Body of pancreas (tissue), 4 donors: Measurements from ENCODE around the gene PSMD10. TPM values are rescaled to one million over a fixed set of nuclear protein-coding genes. Genes with fewer than 3 reads are reported as not detected.

Source experiments
- ATAC-seq: fragments of 150-250 bp; one replicate; pipeline ENCODE4 v1.9.1; 2016
- DNase-seq, 4 donors: peaks; one replicate each; pipeline ENCODE4 v3.0.0-alpha.2; 2019
- H3K27ac ChIP-seq, 4 donors: fragments of 200-600 bp; sonication (generic); 1 replicate in 3 of 4; 2 replicates in 1 of 4; pipeline versions ENCODE4 v1.5.1 to v1.6.1; 2016 to 2019; ENCODE audit warnings: mild to moderate bottlenecking in 1 of 4, mixed read lengths in 1 of 4, moderate library complexity in 1 of 4
- H3K27me3 ChIP-seq, 2 donors: fragments of 200-600 bp; sonication (generic); one replicate each; pipeline ENCODE4 v1.6.0; 2016; ENCODE audit warnings: mild to moderate bottlenecking in 1 of 2
- H3K36me3 ChIP-seq, 2 donors: fragments of 200-600 bp; sonication (generic); replicated peaks in 1 of 2; 2 replicates each; pipeline ENCODE4 v1.5.1; 2016; ENCODE audit warnings: low read depth in 2 of 2; ENCODE audit not compliant: insufficient read depth in 1 of 2
- H3K4me1 ChIP-seq: fragments of 200-600 bp; sonication (generic); one replicate; pipeline ENCODE4 v1.6.0; 2016
- H3K4me3 ChIP-seq, 2 donors: fragments of 200-600 bp; sonication (generic); 1 replicate in 1 of 2; 2 replicates in 1 of 2; pipeline ENCODE4 v1.5.1; 2016 to 2019
- H3K9me3 ChIP-seq, 3 donors: fragments of 200-600 bp; sonication (generic); 1 replicate in 2 of 3; 2 replicates in 1 of 3; pipeline ENCODE4 v1.5.1; 2016
- POLR2A ChIP-seq, 3 donors: fragments of 450-650 bp; IDR thresholded peaks; one replicate each; pipeline ENCODE4 v1.6.1; 2016; ENCODE audit warnings: antibody characterized with exemption in 3 of 3, mild to moderate bottlenecking in 2 of 3
- WGBS, 2 donors: methylation state at CpG; one replicate each; pipeline ENCODE4 v1.1.5; 2017; 5-methylcytosine and 5-hydroxymethylcytosine counted together
- intact Hi-C: fragments of 100-400 bp; cut with DNase I; formaldehyde crosslinking; loops from one replicate; pipeline ENCODE4 v1.15.1; 2023
- total RNA-seq, 2 donors: library from RNA; depleted of rRNA; stranded (reverse); fragments of >200 nt; gene quantifications; one replicate each; pipeline ENCODE4 v1.1.0, GENCODE V29; 2016
- TF ChIP-seq, protein P1 (sequence below), 7 experiments: fragments of 450-650 bp in 4 of 7; fragments of 200-600 bp in 3 of 7; sonication (generic) in 3 of 7; IDR thresholded peaks; one replicate each; pipeline ENCODE4 v1.5.1; 2016 to 2019; ENCODE audit warnings: antibody characterized with exemption in 7 of 7

PSMD10 gene
- total RNA-seq, 2 donors from 2014 or later = 14.8 to 26.5 TPM

DNA sequence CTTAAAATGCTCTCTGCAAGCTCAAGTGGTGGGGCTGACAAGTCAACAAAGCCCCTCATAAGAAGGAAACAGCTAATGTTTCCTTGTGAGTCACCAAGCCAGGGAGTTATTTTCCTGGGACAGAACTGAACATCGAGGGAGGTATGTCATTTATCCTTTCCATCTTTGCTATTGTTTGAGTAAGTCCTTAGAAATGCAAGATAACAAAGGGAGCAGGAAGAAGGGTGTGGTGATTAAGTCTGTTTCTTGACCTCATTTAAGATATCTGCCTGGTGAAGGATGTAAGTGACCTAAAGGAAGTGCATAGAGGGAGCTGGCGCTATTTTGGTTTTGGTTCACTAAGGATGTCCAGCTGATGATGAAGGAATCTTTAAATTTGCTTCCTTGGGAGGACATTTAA, 40.1 kb upstream of the PSMD10 start:
- no peak for DNase-seq
- no peaks in the 10 kb centered on the region for H3K4me1 ChIP-seq

DNA sequence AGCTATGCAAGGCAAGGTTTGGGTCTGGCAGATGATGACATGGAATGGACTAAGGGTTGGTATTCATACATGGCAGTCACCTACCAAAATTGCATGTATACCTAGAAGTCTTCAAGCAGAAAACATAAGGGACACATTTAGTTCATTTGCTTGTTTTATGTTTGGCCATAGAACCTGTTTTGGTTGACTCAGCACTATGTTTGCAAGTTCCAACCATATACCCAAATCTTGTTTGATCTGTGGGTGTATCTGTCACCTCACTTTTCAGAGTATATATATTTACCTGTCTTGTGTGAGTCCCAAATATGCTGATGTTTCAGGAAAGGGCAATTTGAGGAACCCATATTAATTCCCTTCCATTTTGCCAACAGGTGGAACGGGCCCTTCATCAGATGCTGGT, 39.5 kb upstream of the PSMD10 start:
- Histone ChIP-seq H3K27ac (no peak overlapping the region), H3K36me3 (peaks cover 0 to 2% of the 10 kb centered on the region in 2 donors), H3K4me1 (no peaks in the 10 kb centered on the region), H3K27me3 (no peaks in the 10 kb centered on the region), H3K4me3 (no peak overlapping the region), H3K9me3 (no peaks in the 10 kb centered on the region)
- no peak for ATAC-seq
- TF ChIP-seq, protein P1, sequence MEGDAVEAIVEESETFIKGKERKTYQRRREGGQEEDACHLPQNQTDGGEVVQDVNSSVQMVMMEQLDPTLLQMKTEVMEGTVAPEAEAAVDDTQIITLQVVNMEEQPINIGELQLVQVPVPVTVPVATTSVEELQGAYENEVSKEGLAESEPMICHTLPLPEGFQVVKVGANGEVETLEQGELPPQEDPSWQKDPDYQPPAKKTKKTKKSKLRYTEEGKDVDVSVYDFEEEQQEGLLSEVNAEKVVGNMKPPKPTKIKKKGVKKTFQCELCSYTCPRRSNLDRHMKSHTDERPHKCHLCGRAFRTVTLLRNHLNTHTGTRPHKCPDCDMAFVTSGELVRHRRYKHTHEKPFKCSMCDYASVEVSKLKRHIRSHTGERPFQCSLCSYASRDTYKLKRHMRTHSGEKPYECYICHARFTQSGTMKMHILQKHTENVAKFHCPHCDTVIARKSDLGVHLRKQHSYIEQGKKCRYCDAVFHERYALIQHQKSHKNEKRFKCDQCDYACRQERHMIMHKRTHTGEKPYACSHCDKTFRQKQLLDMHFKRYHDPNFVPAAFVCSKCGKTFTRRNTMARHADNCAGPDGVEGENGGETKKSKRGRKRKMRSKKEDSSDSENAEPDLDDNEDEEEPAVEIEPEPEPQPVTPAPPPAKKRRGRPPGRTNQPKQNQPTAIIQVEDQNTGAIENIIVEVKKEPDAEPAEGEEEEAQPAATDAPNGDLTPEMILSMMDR (IDR thresholded peaks at IDR 0.05) = no peak
- no peak for TF ChIP-seq POLR2A (IDR thresholded peaks at IDR 0.05)
- intact Hi-C loops = no loop called here
- no peak for DNase-seq
- 92% methylated on average over 1 of the region's 1 CpG; no CpG with 5 or more reads in 1 of the 2 donors for WGBS, 2 donors

More for the DNA sequence above, 40.1 kb upstream of the PSMD10 start:
- Histone ChIP-seq H3K36me3 (peaks cover 0 to 2% of the 10 kb centered on the region in 2 donors), H3K27ac (no peak overlapping the region), H3K4me3 (no peak overlapping the region), H3K9me3 (no peaks in the 10 kb centered on the region), H3K27me3 (no peaks in the 10 kb centered on the region)
- TF ChIP-seq, protein P1 (IDR thresholded peaks at IDR 0.05) = no peak
- no peak for TF ChIP-seq POLR2A (IDR thresholded peaks at IDR 0.05)
- intact Hi-C loops = no loop called here
- ATAC-seq = peak; percentile 35
- 57 to 59% methylated on average over 2 of the region's 2 CpGs for WGBS, 2 donors

DNA sequence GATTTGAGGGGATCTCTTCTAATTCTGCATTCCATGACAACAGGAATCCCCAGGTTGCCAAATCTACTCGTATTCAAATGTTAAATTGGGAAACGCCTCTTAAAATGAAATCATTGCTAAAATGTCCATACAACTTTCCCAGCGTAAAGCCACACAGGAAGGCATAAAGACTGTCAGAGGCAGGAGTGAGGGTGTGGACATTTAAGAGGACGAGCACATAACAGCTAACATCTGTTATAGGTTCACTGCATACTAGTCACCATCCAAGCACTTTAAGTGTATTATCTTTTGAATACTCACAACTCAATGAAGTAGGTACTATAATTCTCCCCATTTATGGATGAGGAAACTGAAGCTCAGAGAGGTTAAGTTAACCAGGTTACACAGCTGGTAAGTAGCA, 35.8 kb upstream of the PSMD10 start:
- no peaks in the 10 kb centered on the region for H3K9me3 ChIP-seq
- H3K36me3 ChIP-seq = no peaks in the 10 kb centered on the region
- intact Hi-C loops = no loop called here
- peaks cover 5% of the 10 kb centered on the region for H3K4me1 ChIP-seq
- H3K27me3 ChIP-seq = no peaks in the 10 kb centered on the region
- DNase-seq (no peak), ATAC-seq (no peak)
- H3K4me3 ChIP-seq = no peak overlapping the region
- TF ChIP-seq, protein P1 (IDR thresholded peaks at IDR 0.05) = no peak
- no peak for TF ChIP-seq POLR2A (IDR thresholded peaks at IDR 0.05)
- H3K27ac ChIP-seq = no peak overlapping the region
- 90 to 95% methylated on average over 4 of the region's 4 CpGs for WGBS, 2 donors

DNA sequence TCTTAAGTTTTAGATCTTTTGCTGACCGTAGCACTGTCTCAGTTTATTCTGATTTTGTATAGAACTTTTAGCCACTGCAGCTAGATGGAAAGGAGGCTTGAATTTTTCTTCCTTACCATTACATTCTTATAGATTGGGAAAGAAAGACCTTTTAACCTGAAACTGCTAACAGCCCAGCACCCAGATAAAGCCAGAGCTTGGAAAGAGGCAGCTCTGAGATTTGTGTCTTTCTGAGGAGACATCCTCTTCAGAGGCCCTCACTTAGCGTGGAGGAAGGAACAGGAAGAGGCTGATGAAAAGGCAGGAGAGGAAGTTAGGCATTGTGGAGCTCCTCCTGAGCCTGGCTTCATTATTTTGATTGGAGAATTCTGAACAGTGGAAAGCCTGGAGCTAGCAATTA, 35.3 kb upstream of the PSMD10 start:
- Histone ChIP-seq H3K9me3 (no peaks in the 10 kb centered on the region), H3K4me3 (no peak overlapping the region), H3K36me3 (no peaks in the 10 kb centered on the region), H3K4me1 (peaks cover 5% of the 10 kb centered on the region), H3K27ac (no peak overlapping the region), H3K27me3 (no peaks in the 10 kb centered on the region)
- no peak for DNase-seq
- WGBS, 2 donors = 88 to 97% methylated on average over 2 of the region's 2 CpGs
- intact Hi-C loops = no loop called here
- TF ChIP-seq, protein P1 (IDR thresholded peaks at IDR 0.05) = no peak
- no peak for TF ChIP-seq POLR2A (IDR thresholded peaks at IDR 0.05)
- ATAC-seq = no peak

DNA sequence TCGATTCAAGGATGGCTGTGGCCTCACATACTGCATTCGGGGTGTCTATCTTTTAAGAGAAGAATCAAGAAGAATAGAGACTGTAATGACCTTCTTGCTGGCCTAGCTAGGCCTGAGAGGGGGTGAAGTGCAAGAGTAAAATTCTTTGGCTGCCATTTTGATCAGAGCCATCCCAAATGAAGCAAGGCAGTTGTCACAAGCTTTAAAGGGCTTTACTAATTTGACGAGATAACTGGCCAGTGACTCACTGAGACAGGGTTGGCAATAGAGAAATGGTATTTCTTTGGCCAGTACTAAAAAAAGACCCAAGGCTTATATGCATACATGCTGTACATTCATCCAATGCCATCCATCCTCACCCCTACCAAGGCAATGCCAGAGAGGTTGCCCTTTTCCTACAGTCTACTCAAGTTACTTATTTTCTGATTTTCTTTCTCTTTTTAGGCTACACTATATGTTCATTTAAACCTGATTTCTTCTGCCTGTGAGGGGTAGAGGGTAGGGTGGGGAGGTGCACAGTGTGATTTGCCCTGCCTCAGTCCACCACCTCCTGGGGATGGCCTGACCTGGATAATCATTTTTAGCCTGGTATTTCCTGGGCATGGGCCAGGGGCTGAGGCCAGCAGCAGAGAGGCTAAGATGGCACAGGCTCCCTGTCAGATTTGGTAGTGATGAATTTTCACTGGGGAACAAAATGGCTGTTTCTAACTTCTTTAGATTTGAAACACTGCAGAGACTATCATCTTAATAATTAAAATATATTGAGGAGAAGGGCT, 32.4 kb upstream of the PSMD10 start:
- Histone ChIP-seq H3K36me3 (no peaks in the 10 kb centered on the region), H3K4me1 (peaks cover 5% of the 10 kb centered on the region), H3K4me3 (no peak overlapping the region), H3K27me3 (no peaks in the 10 kb centered on the region), H3K9me3 (no peaks in the 10 kb centered on the region), H3K27ac (no peak overlapping the region)
- ATAC-seq (no peak), DNase-seq (no peak)
- TF ChIP-seq, protein P1 (IDR thresholded peaks at IDR 0.05) = no peak
- TF ChIP-seq POLR2A (IDR thresholded peaks at IDR 0.05) = no peak
- 98 to 100% methylated on average over 3 of the region's 3 CpGs for WGBS, 2 donors
- intact Hi-C loops = no loop called here
